Trophoblast cell (in vitro differentiated cells and primary cell): ENCODE data around the gene PCNT.

Experiments used
- DNase-seq, 2 donors: peaks; one replicate each; pipeline ENCODE4 v3.0.0-alpha.2; 2016
- H2AFZ ChIP-seq: 2 replicates; pipeline ENCODE4 v1.6.1; 2013; ENCODE audit warnings: low read length, moderate library complexity, mild to moderate bottlenecking; ENCODE audit not compliant: insufficient read depth, poor library complexity
- H2AK5ac ChIP-seq: 2 replicates; pipeline ENCODE4 v1.6.1; 2013; ENCODE audit warnings: mild to moderate bottlenecking, low read length
- H2BK120ac ChIP-seq: 2 replicates; pipeline ENCODE4 v1.6.1; 2013; ENCODE audit warnings: low read length, mild to moderate bottlenecking, moderate library complexity; ENCODE audit not compliant: insufficient read depth, poor library complexity
- H2BK12ac ChIP-seq: 2 replicates; pipeline ENCODE4 v1.6.1; 2013; ENCODE audit warnings: mild to moderate bottlenecking, low read length, moderate library complexity
- H2BK5ac ChIP-seq: 2 replicates; pipeline ENCODE4 v1.6.1; 2013; ENCODE audit warnings: low read length, low read depth, moderate library complexity, mild to moderate bottlenecking; ENCODE audit not compliant: poor library complexity
- H3K14ac ChIP-seq: 2 replicates; pipeline ENCODE4 v1.6.1; 2013; ENCODE audit warnings: mild to moderate bottlenecking, low read length
- H3K18ac ChIP-seq: 2 replicates; pipeline ENCODE4 v1.6.1; 2013; ENCODE audit warnings: mild to moderate bottlenecking, low read length
- H3K23ac ChIP-seq: 2 replicates; pipeline ENCODE4 v1.6.1; 2013; ENCODE audit warnings: low read length
- H3K27ac ChIP-seq: 2 replicates; pipeline ENCODE4 v1.5.1; 2013; ENCODE audit warnings: low read depth, mild to moderate bottlenecking, inconsistent platforms, low read length, moderate library complexity
- H3K27me3 ChIP-seq: 2 replicates; pipeline ENCODE4 v1.6.1; 2013; ENCODE audit warnings: inconsistent platforms, mild to moderate bottlenecking, low read length, moderate library complexity; ENCODE audit not compliant: insufficient read depth
- H3K36me3 ChIP-seq, 2 experiments: 1 replicate in 1 of 2; 2 replicates in 1 of 2; pipeline ENCODE4 v1.6.1; 2013; ENCODE audit warnings: low read length in 2 of 2, mild to moderate bottlenecking in 2 of 2, moderate library complexity in 1 of 2; ENCODE audit not compliant: insufficient read depth in 2 of 2, control insufficient read depth in 1 of 2
- H3K4ac ChIP-seq: 2 replicates; pipeline ENCODE4 v1.6.1; 2013; ENCODE audit warnings: low read depth, mild to moderate bottlenecking, low read length, moderate library complexity
- H3K4me1 ChIP-seq, 2 experiments: 1 replicate in 1 of 2; 2 replicates in 1 of 2; pipeline ENCODE4 v1.6.1; 2013; ENCODE audit warnings: low read length in 2 of 2, mild to moderate bottlenecking in 2 of 2, moderate library complexity in 1 of 2; ENCODE audit not compliant: insufficient read depth in 2 of 2, control insufficient read depth in 1 of 2
- H3K4me2 ChIP-seq: 2 replicates; pipeline ENCODE4 v1.6.1; 2013; ENCODE audit warnings: inconsistent platforms, mild to moderate bottlenecking, low read length, moderate library complexity
- H3K4me3 ChIP-seq: 2 replicates; pipeline ENCODE4 v1.5.1; 2013; ENCODE audit warnings: mild to moderate bottlenecking, low read depth, low read length, inconsistent platforms
- H3K79me1 ChIP-seq: one replicate; pipeline ENCODE4 v1.6.1; 2013; ENCODE audit warnings: low read length
- H3K79me2 ChIP-seq: 2 replicates; pipeline ENCODE4 v1.6.1; 2013; ENCODE audit warnings: low read length, mild to moderate bottlenecking; ENCODE audit not compliant: control insufficient read depth, insufficient read depth, poor library complexity
- H3K9ac ChIP-seq: 2 replicates; pipeline ENCODE4 v1.6.1; 2013; ENCODE audit warnings: mild to moderate bottlenecking, low read length
- H3K9me3 ChIP-seq: 2 replicates; pipeline ENCODE4 v1.6.1; 2013; ENCODE audit warnings: low read depth, mild to moderate bottlenecking, control low read depth, inconsistent platforms, low read length; ENCODE audit not compliant: insufficient read depth
- H4K12ac ChIP-seq: 2 replicates; pipeline ENCODE4 v1.6.1; 2013; ENCODE audit warnings: low read depth, mild to moderate bottlenecking, low read length, moderate library complexity
- H4K8ac ChIP-seq: 2 replicates; pipeline ENCODE4 v1.6.1; 2013; ENCODE audit warnings: low read depth, mild to moderate bottlenecking, low read length, moderate library complexity
- H4K91ac ChIP-seq: one replicate; pipeline ENCODE4 v1.6.1; 2013; ENCODE audit warnings: low read depth, mild to moderate bottlenecking, low read length, moderate library complexity
- WGBS: extraction: QIAGEN DNeasy Blood & Tissue Kit; methylation state at CpG from one replicate; pipeline ENCODE4 v1.1.7; 2013; ENCODE audit warnings: missing lambda C conversion rate; ENCODE audit not compliant: insufficient read length, insufficient coverage; ENCODE audit errors: extremely low coverage; 5-methylcytosine and 5-hydroxymethylcytosine counted together

Gene PCNT

DNA sequence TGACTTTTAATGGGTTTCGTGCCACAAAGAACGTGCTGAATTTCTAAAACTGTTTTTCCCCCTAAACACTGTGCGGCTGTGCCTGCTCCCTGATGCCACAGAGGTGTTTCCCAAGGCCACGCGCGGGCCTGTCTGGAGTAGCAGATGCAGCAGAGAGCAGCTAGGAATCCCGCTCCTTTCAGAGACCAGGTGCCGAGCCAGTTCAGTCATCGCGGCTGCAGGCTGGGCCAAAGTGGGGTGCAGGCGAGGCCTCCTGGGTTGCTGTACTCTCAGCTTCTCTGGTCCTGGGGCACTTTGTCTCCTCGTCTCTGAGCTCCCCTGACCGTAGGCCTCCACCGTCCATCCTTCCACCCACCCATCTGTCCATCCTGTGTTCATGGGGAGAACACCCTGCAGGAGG lies 117.4 kb downstream of the PCNT start:
- Histone ChIP-seq H3K27me3 (no peaks in the 10 kb centered on the region), H3K23ac (no peak overlapping the region), H3K4me2 (no peak overlapping the region), H3K9ac (no peak overlapping the region), H2AFZ (no peak overlapping the region), H3K9me3 (peaks cover 6% of the 10 kb centered on the region), H3K79me1 (no peaks in the 10 kb centered on the region), H2AK5ac (no peak overlapping the region), H2BK5ac (no peak overlapping the region), H3K79me2 (no peaks in the 10 kb centered on the region), H3K4me1 (peaks cover 0 to 4% of the 10 kb centered on the region in 2 experiments), H4K91ac (no peak overlapping the region), H2BK120ac (no peak overlapping the region), H3K36me3 (peaks cover 63 to 66% of the 10 kb centered on the region in 2 experiments), H3K4ac (no peak overlapping the region), H2BK12ac (no peak overlapping the region), H3K14ac (no peak overlapping the region), H4K12ac (peak overlapping the region; percentile 34), H4K8ac (no peak overlapping the region), H3K4me3 (no peak overlapping the region), H3K18ac (no peak overlapping the region), H3K27ac (no peak overlapping the region)
- no peak for DNase-seq
- no CpG with 5 or more reads among the region's 14 CpGs for WGBS

DNA sequence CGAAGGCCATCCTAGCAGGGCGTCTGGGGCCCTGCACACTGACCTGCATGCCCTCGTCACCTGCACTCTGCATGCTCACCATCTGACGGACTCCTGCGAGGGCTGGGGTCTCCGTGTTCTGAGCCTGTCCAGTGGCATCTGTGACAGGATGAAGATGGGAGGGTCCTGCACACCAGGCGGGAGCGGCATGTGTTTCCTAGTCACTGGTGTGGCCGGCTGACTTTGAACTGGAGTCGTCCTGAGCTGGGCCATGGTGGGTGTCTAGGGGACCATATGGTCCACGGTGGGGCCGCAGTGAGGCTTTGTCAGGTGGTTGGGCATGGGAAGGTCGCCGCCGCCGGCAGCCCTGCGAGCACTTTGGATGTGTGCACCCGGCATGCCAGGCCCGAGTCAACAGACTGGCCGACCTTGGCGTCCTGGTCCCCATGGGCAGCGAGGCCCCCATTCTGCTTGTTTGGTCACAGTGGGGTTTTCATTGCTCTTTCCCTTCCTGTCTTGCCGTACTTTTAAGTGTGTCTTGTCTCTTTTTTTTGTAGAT lies 118.1 kb downstream of the PCNT start:
- Histone ChIP-seq H3K4me2 (no peak overlapping the region), H3K14ac (no peak overlapping the region), H3K4me3 (no peak overlapping the region), H3K79me1 (no peaks in the 10 kb centered on the region), H3K9me3 (peaks cover 6% of the 10 kb centered on the region), H3K23ac (no peak overlapping the region), H3K36me3 (peaks cover 59 to 62% of the 10 kb centered on the region in 2 experiments), H2AK5ac (no peak overlapping the region), H4K12ac (no peak overlapping the region), H2BK120ac (no peak overlapping the region), H2BK5ac (no peak overlapping the region), H4K91ac (no peak overlapping the region), H4K8ac (no peak overlapping the region), H3K4ac (no peak overlapping the region), H3K27ac (no peak overlapping the region), H3K9ac (no peak overlapping the region), H3K18ac (no peak overlapping the region), H3K4me1 (peaks cover 0 to 4% of the 10 kb centered on the region in 2 experiments), H3K79me2 (no peaks in the 10 kb centered on the region), H2AFZ (no peak overlapping the region), H3K27me3 (no peaks in the 10 kb centered on the region), H2BK12ac (no peak overlapping the region)
- no CpG with 5 or more reads among the region's 23 CpGs for WGBS
- no peak for DNase-seq

DNA sequence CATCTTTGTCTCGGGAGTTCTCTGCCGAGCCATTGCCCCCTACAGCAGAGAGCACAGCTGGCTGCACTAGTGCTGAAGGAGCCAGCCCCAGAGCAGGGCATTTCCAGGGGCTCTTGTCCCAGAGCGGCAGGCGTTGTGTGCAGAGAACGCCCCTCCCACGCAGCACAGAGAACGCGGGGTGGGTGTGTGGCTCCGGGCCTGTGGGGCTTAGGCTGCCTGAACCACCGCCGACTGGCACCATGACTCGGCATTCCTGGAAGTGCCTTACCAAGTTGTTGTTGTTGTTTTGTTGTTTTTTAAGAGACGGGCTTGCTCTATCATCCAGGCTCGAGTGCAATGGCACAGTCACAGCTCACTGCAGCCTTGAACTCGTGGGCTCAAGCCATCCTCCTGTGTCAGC lies 119.0 kb downstream of the PCNT start:
- no peak overlapping the region for H3K23ac ChIP-seq
- H3K14ac ChIP-seq = no peak overlapping the region
- H2BK120ac ChIP-seq = no peak overlapping the region
- peaks cover 53 to 54% of the 10 kb centered on the region in 2 experiments for H3K36me3 ChIP-seq
- no CpG with 5 or more reads among the region's 15 CpGs for WGBS
- no peak overlapping the region for H2BK12ac ChIP-seq
- H3K9me3 ChIP-seq = peaks cover 3% of the 10 kb centered on the region
- H3K79me1 ChIP-seq = no peaks in the 10 kb centered on the region
- H3K9ac ChIP-seq = no peak overlapping the region
- H4K91ac ChIP-seq = no peak overlapping the region
- no peak overlapping the region for H4K12ac ChIP-seq
- H2AK5ac ChIP-seq = no peak overlapping the region
- H3K79me2 ChIP-seq = no peaks in the 10 kb centered on the region
- H3K4me2 ChIP-seq = no peak overlapping the region
- no peak overlapping the region for H3K27ac ChIP-seq
- no peak overlapping the region for H2AFZ ChIP-seq
- H3K4me3 ChIP-seq = no peak overlapping the region
- no peak overlapping the region for H2BK5ac ChIP-seq
- no peak overlapping the region for H3K4ac ChIP-seq
- peaks cover 0 to 4% of the 10 kb centered on the region in 2 experiments for H3K4me1 ChIP-seq
- H3K27me3 ChIP-seq = no peaks in the 10 kb centered on the region
- no peak for DNase-seq
- no peak overlapping the region for H3K18ac ChIP-seq
- no peak overlapping the region for H4K8ac ChIP-seq

- DNase-seq = no peak
- no CpG with 5 or more reads among the region's 8 CpGs for WGBS
- Histone ChIP-seq H3K4me3 (no peak overlapping the region), H3K4me1 (peaks cover 0 to 4% of the 10 kb centered on the region in 2 experiments), H3K14ac (no peak overlapping the region), H3K4ac (no peak overlapping the region), H3K23ac (no peak overlapping the region), H4K12ac (no peak overlapping the region), H3K36me3 (peaks cover 50 to 51% of the 10 kb centered on the region in 2 experiments), H3K9ac (no peak overlapping the region), H2BK5ac (no peak overlapping the region), H2AFZ (no peak overlapping the region), H3K9me3 (peaks cover 3% of the 10 kb centered on the region), H2BK120ac (no peak overlapping the region), H3K18ac (no peak overlapping the region), H2BK12ac (no peak overlapping the region), H3K79me1 (no peaks in the 10 kb centered on the region), H4K8ac (no peak overlapping the region), H2AK5ac (no peak overlapping the region), H3K79me2 (no peaks in the 10 kb centered on the region), H3K27me3 (no peaks in the 10 kb centered on the region), H3K4me2 (no peak overlapping the region), H3K27ac (no peak overlapping the region), H4K91ac (no peak overlapping the region)
Measured at GRCh38 chr21:46443910-46444309, 120.0 kb downstream of the PCNT start.
